LNCAP (cell line): Measurements from ENCODE around the gene BSX.

Source experiments
- CTCF ChIP-seq: fragments of 450-650 bp; IDR thresholded peaks from 2 replicates; pipeline ENCODE4 v1.5.1; 2017; ENCODE audit warnings: mild to moderate bottlenecking

The BSX gene

GRCh38 chr11:122937983-122938382, 43.7 kb downstream of the BSX start:
- no peak for TF ChIP-seq CTCF

- TF ChIP-seq CTCF: no peak
Observed at GRCh38 chr11:122933416-122933815, 48.2 kb downstream of the BSX start.

- no peak for TF ChIP-seq CTCF
Observed at GRCh38 chr11:122931510-122931909, 50.1 kb downstream of the BSX start.
